Measurements from ENCODE around the gene DCLK1.

- TF ChIP-seq CTCF (IDR thresholded peaks at IDR 0.05) (no peak), REST (IDR thresholded peaks at IDR 0.05; ENCODE audit: insufficient read depth in 1 of 2, low read depth in 2 of 2, low read length in 1 of 2) (no peak), POLR2AphosphoS5 (IDR thresholded peaks at IDR 0.05; ENCODE audit: low read depth, low read length) (no peak)
These were observed 258.8 kb downstream of the DCLK1 start for GRCh38 chr13:35872369-35872768.
